ENCODE data around the gene AP2A2. TPM values are rescaled to one million over a fixed set of nuclear protein-coding genes. Genes with fewer than 3 reads are reported as not detected.

Gene AP2A2
- total and polyA plus RNA-seq, 5 donors, result 22.4 to 55.0 (median 48.9) TPM

- 95% methylated on average over 15 of the region's 15 CpGs for WGBS
- no peaks in the 10 kb centered on the region for H3K4me1 ChIP-seq (ENCODE audit: control insufficient read depth, insufficient read depth, low read length)
- intact Hi-C loops (cut with DNase I), result no loop called here
- no peak overlapping the region for H3K27ac ChIP-seq (ENCODE audit: low read length)
- H3K9me3 ChIP-seq (ENCODE audit: control insufficient read depth, low read length), result no peaks in the 10 kb centered on the region
- H3K27me3 ChIP-seq (ENCODE audit: control insufficient read depth, insufficient read depth), result no peaks in the 10 kb centered on the region
- DNase-seq (peak in 1 of 3 donors; percentile 32), ATAC-seq (no peak)
- no peak overlapping the region for H3K4me3 ChIP-seq (ENCODE audit: low read length)
Measured at GRCh38 chr11:987671-988070, 62.0 kb downstream of the AP2A2 start.

- intact Hi-C loops (cut with DNase I), result no loop called here
- peak in 1 of 3 donors; percentile 33 for DNase-seq
- WGBS, result 87% methylated on average over 10 of the region's 10 CpGs
Measured at GRCh38 chr11:990101-990500, 64.4 kb downstream of the AP2A2 start.

GRCh38 chr11:991034-991433, 65.4 kb downstream of the AP2A2 start:
- intact Hi-C loops (cut with DNase I), result no loop called here
- no peak overlapping the region for H3K27ac ChIP-seq (ENCODE audit: low read length)
- ATAC-seq (no peak), DNase-seq (no peak)
- no peaks in the 10 kb centered on the region for H3K9me3 ChIP-seq (ENCODE audit: control insufficient read depth, low read length)
- 86% methylated on average over 12 of the region's 12 CpGs for WGBS
- no peaks in the 10 kb centered on the region for H3K27me3 ChIP-seq (ENCODE audit: control insufficient read depth, insufficient read depth)
- H3K4me1 ChIP-seq (ENCODE audit: control insufficient read depth, insufficient read depth, low read length), result no peaks in the 10 kb centered on the region
- H3K4me3 ChIP-seq (ENCODE audit: low read length), result no peak overlapping the region

More at GRCh38 chr11:990101-990500, 64.4 kb downstream of the AP2A2 start:
- Histone ChIP-seq H3K4me1 (ENCODE audit: control insufficient read depth, insufficient read depth, low read length) (no peaks in the 10 kb centered on the region), H3K4me3 (ENCODE audit: low read length) (no peak overlapping the region), H3K9me3 (ENCODE audit: control insufficient read depth, low read length) (no peaks in the 10 kb centered on the region), H3K27me3 (ENCODE audit: control insufficient read depth, insufficient read depth) (no peaks in the 10 kb centered on the region), H3K27ac (ENCODE audit: low read length) (no peak overlapping the region)
- ATAC-seq, result no peak

GRCh38 chr11:991711-992307, 66.1 kb downstream of the AP2A2 start:
- H3K27ac ChIP-seq (ENCODE audit: low read length), result no peak overlapping the region
- H3K27me3 ChIP-seq (ENCODE audit: control insufficient read depth, insufficient read depth), result no peaks in the 10 kb centered on the region
- DNase-seq, result peak in 2 of 3 donors; percentile 33 to 46
- no peaks in the 10 kb centered on the region for H3K9me3 ChIP-seq (ENCODE audit: control insufficient read depth, low read length)
- WGBS, result 77% methylated on average over 24 of the region's 24 CpGs
- no peaks in the 10 kb centered on the region for H3K4me1 ChIP-seq (ENCODE audit: control insufficient read depth, insufficient read depth, low read length)
- intact Hi-C loops (cut with DNase I), result no loop called here
- ATAC-seq, result no peak
- no peak overlapping the region for H3K4me3 ChIP-seq (ENCODE audit: low read length)

GRCh38 chr11:992577-992976, 66.9 kb downstream of the AP2A2 start:
- no peak for ATAC-seq
- intact Hi-C loops (cut with DNase I), result no loop called here

GRCh38 chr11:993632-994167, 68.0 kb downstream of the AP2A2 start:
- WGBS, result 93% methylated on average over 35 of the region's 35 CpGs
- intact Hi-C loops (cut with DNase I), result no loop called here

More at GRCh38 chr11:992577-992976, 66.9 kb downstream of the AP2A2 start:
- Histone ChIP-seq H3K27me3 (ENCODE audit: control insufficient read depth, insufficient read depth) (no peaks in the 10 kb centered on the region), H3K27ac (ENCODE audit: low read length) (no peak overlapping the region), H3K4me3 (ENCODE audit: low read length) (no peak overlapping the region), H3K4me1 (ENCODE audit: control insufficient read depth, insufficient read depth, low read length) (no peaks in the 10 kb centered on the region), H3K9me3 (ENCODE audit: control insufficient read depth, low read length) (no peaks in the 10 kb centered on the region)
- peak in 1 of 3 donors; percentile 15 for DNase-seq
- WGBS, result 89% methylated on average over 16 of the region's 16 CpGs

GRCh38 chr11:995044-995751, 69.5 kb downstream of the AP2A2 start:
- Histone ChIP-seq H3K27me3 (ENCODE audit: control insufficient read depth, insufficient read depth) (no peaks in the 10 kb centered on the region), H3K9me3 (ENCODE audit: control insufficient read depth, low read length) (no peaks in the 10 kb centered on the region)

More at GRCh38 chr11:993632-994167, 68.0 kb downstream of the AP2A2 start:
- DNase-seq (peak in 1 of 3 donors; percentile 61), ATAC-seq (no peak)
- Histone ChIP-seq H3K27me3 (ENCODE audit: control insufficient read depth, insufficient read depth) (no peaks in the 10 kb centered on the region), H3K9me3 (ENCODE audit: control insufficient read depth, low read length) (no peaks in the 10 kb centered on the region), H3K4me1 (ENCODE audit: control insufficient read depth, insufficient read depth, low read length) (no peaks in the 10 kb centered on the region), H3K27ac (ENCODE audit: low read length) (no peak overlapping the region), H3K4me3 (ENCODE audit: low read length) (no peak overlapping the region)

GRCh38 chr11:995752-996420, 70.2 kb downstream of the AP2A2 start:
- intact Hi-C loops (cut with DNase I), result no loop called here
- 64% methylated on average over 22 of the region's 22 CpGs for WGBS
- ATAC-seq, result peak in 1 of 2 donors; percentile 26
- Histone ChIP-seq H3K4me1 (ENCODE audit: control insufficient read depth, insufficient read depth, low read length) (no peaks in the 10 kb centered on the region), H3K9me3 (ENCODE audit: control insufficient read depth, low read length) (no peaks in the 10 kb centered on the region), H3K4me3 (ENCODE audit: low read length) (no peak overlapping the region), H3K27me3 (ENCODE audit: control insufficient read depth, insufficient read depth) (no peaks in the 10 kb centered on the region), H3K27ac (ENCODE audit: low read length) (no peak overlapping the region)
- DNase-seq, result no peak

More at GRCh38 chr11:995044-995751, 69.5 kb downstream of the AP2A2 start:
- Histone ChIP-seq H3K4me3 (ENCODE audit: low read length) (no peak overlapping the region), H3K27ac (ENCODE audit: low read length) (no peak overlapping the region), H3K4me1 (ENCODE audit: control insufficient read depth, insufficient read depth, low read length) (no peaks in the 10 kb centered on the region)
- intact Hi-C loops (cut with DNase I), result no loop called here
- DNase-seq (no peak), ATAC-seq (no peak)
- WGBS, result 84% methylated on average over 16 of the region's 16 CpGs

GRCh38 chr11:996681-997080, 71.0 kb downstream of the AP2A2 start:
- no peak overlapping the region for H3K27ac ChIP-seq (ENCODE audit: low read length)
- peak in 1 of 2 donors; percentile 8 for ATAC-seq
- intact Hi-C loops (cut with DNase I), result no loop called here
- H3K27me3 ChIP-seq (ENCODE audit: control insufficient read depth, insufficient read depth), result no peaks in the 10 kb centered on the region
- no peak for DNase-seq
- no peaks in the 10 kb centered on the region for H3K4me1 ChIP-seq (ENCODE audit: control insufficient read depth, insufficient read depth, low read length)
- H3K9me3 ChIP-seq (ENCODE audit: control insufficient read depth, low read length), result no peaks in the 10 kb centered on the region
- WGBS, result 87% methylated on average over 10 of the region's 10 CpGs
- H3K4me3 ChIP-seq (ENCODE audit: low read length), result no peak overlapping the region

GRCh38 chr11:997907-998306, 72.2 kb downstream of the AP2A2 start:
- ATAC-seq, result peak; percentile 41 to 42
- Histone ChIP-seq H3K4me3 (ENCODE audit: low read length) (no peak overlapping the region), H3K4me1 (ENCODE audit: control insufficient read depth, insufficient read depth, low read length) (no peaks in the 10 kb centered on the region), H3K9me3 (ENCODE audit: control insufficient read depth, low read length) (no peaks in the 10 kb centered on the region), H3K27ac (ENCODE audit: low read length) (no peak overlapping the region), H3K27me3 (ENCODE audit: control insufficient read depth, insufficient read depth) (no peaks in the 10 kb centered on the region)
- DNase-seq, result peak in 1 of 3 donors; percentile 45
- WGBS, result 71% methylated on average over 14 of the region's 14 CpGs
- intact Hi-C loops (cut with DNase I), result no loop called here

GRCh38 chr11:999009-999408, 73.3 kb downstream of the AP2A2 start:
- 96% methylated on average over 10 of the region's 10 CpGs for WGBS
- intact Hi-C loops (cut with DNase I), result no loop called here
- H3K27ac ChIP-seq (ENCODE audit: low read length), result no peak overlapping the region
- H3K27me3 ChIP-seq (ENCODE audit: control insufficient read depth, insufficient read depth), result no peaks in the 10 kb centered on the region
- no peak for ATAC-seq
- no peaks in the 10 kb centered on the region for H3K9me3 ChIP-seq (ENCODE audit: control insufficient read depth, low read length)
- no peak overlapping the region for H3K4me3 ChIP-seq (ENCODE audit: low read length)
- peak in 1 of 3 donors; percentile 20 for DNase-seq
- no peaks in the 10 kb centered on the region for H3K4me1 ChIP-seq (ENCODE audit: control insufficient read depth, insufficient read depth, low read length)

Data from right cardiac atrium (tissue), 5 donors.